ENCODE results near the gene JUNB.

JUNB gene

DNA sequence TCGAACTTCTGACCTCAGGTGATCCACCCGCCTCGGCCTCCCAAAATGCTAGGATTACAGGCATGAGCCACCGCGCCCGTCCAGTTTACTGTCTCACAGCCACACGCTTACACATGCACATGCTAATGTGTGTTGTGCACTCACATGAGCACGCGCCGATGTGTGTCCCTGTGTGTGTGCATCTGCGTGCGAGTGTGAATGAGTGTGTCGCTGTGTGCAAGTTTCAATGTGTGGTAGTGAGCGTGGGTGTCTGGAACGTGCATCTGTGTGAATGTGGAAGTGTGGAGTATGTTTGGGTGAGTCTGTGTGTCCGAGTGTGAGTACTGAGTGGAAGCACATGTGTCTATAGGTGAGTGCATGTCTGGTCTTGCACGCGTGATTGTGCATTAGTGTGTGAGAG lies 51.2 kb downstream of the JUNB start:
- no peak for DNase-seq (ENCODE audit: low spot score)

Measured in cerebellar cortex (tissue), 1 donor.